Natural killer cell treated with Interleukin-12 subunit alpha and Interleukin-12 subunit beta and Interleukin-15 and Interleukin-18, amount 100 ng/mL, for 72 hours (primary cell): ENCODE measurements around the gene KRT37. TPM values are rescaled to one million over a fixed set of nuclear protein-coding genes. Genes with fewer than 3 reads are reported as not detected.
"Not testable (repeated sequence)": the region's sequence is repeated elsewhere in the genome, so short reads cannot be mapped to it uniquely, and the experiment has no call there.

Source experiments
- ATAC-seq, 2 donors: fragments of 150-1000 bp; cut with Tn5 transposase in 1 of 2; sonication (Bioruptor Pico), chemical (Tn5 transposase) in 1 of 2; 2 replicates each; pipeline ENCODE4 v1.10.0; 2021
- DNase-seq: peaks from one replicate; pipeline ENCODE4 v3.0.0; 2022; ENCODE audit warnings: low spot score
- H3K27ac Mint-ChIP-seq, 2 donors: 1 replicate in 1 of 2; 2 replicates in 1 of 2; pipeline ENCODE4 v1.8.0; 2022; ENCODE audit warnings: mixed read lengths in 2 of 2, mild to moderate bottlenecking in 1 of 2, moderate library complexity in 1 of 2
- H3K27me3 Mint-ChIP-seq, 2 donors: 1 replicate in 1 of 2; 2 replicates in 1 of 2; pipeline ENCODE4 v1.8.0; 2022; ENCODE audit warnings: mixed read lengths in 2 of 2
- H3K36me3 Mint-ChIP-seq: one replicate; pipeline ENCODE4 v1.8.0; 2022; ENCODE audit warnings: mixed read lengths
- H3K4me1 Mint-ChIP-seq, 2 donors: 1 replicate in 1 of 2; 2 replicates in 1 of 2; pipeline ENCODE4 v1.8.0; 2022; ENCODE audit warnings: low read depth in 2 of 2, mixed read lengths in 2 of 2, mild to moderate bottlenecking in 1 of 2
- H3K4me3 Mint-ChIP-seq: one replicate; pipeline ENCODE4 v1.8.0; 2022; ENCODE audit warnings: mixed read lengths
- H3K9me3 Mint-ChIP-seq: 2 replicates; pipeline ENCODE4 v1.8.0; 2022; ENCODE audit warnings: mixed read lengths
- total RNA-seq, 2 donors: library from RNA; stranded (reverse); gene quantifications; one replicate each; pipeline ENCODE4 v1.2.3, GENCODE V29; 2022

The KRT37 gene
- total RNA-seq, 2 donors from 2014 or later: not detected

DNA sequence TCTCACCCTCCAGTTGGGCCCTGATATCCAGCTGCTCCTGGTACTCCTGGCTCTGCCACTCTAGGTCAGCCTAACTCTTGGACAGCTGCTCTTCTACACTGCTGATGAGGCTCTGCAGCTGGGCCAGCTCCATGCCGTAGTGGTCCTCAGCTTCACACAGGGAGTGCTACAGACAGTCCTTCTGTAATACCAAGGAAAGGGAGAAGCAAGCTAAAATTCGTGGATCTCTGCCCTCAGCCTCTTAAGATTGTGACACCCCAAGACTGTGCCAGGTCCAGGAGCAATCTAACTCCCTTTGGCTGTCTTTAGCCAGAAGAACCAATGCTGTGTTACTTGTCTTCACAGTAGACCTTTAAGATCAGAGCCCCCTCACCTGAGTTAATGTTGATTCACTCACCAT lies 24.1 kb upstream of the KRT37 start:
- Mint-ChIP-seq H3K36me3 (no peaks in the 10 kb centered on the region), H3K4me3 (no peak overlapping the region), H3K27ac (no peak overlapping the region), H3K9me3 (no peaks in the 10 kb centered on the region), H3K27me3 (peaks cover 31 to 38% of the 10 kb centered on the region in 2 donors), H3K4me1 (no peaks in the 10 kb centered on the region)
- DNase-seq (no peak), ATAC-seq (no peak)

DNA sequence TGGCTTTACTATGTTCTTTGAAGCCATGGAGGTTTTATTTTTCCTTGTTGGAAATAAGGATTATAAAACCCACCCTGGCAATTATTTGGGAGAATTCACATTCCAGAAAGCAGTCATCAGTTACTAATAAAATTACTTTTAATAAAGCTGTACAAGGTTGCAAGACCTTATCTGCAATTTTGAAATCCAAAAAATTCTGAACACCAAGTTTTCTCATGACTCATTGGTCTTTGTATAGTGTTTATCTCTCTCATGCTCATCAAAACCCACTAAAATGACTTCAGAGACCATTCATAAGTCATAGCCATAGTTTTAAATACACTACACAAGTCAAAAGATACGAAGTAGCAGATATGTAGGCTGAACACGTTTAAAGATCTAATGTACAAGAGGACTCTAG lies 22.4 kb upstream of the KRT37 start:
- H3K4me3 Mint-ChIP-seq: no peak overlapping the region
- peaks cover 35 to 43% of the 10 kb centered on the region in 2 donors for H3K27me3 Mint-ChIP-seq
- H3K36me3 Mint-ChIP-seq: no peaks in the 10 kb centered on the region
- H3K9me3 Mint-ChIP-seq: no peaks in the 10 kb centered on the region
- no peak overlapping the region for H3K27ac Mint-ChIP-seq
- H3K4me1 Mint-ChIP-seq: no peaks in the 10 kb centered on the region
- ATAC-seq: no peak
- no peak for DNase-seq

DNA sequence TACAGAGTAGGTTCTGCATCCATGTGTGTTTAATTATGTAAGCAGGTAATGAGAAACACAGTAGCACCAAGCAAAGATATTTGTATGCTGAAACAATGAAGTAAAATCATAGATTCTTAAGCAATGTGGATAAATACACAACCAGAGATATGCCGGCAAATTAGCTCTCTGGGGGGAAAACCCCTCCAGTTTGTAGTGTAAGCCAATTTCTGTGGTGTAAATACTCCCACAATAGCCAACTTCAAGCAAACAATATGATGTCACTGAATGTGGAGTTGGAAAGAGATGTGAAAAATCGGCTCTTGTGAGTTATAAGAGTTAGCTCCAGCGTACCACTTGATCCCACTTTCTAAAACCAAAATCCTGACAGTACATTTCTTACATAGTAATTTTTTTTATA lies 20.3 kb upstream of the KRT37 start:
- DNase-seq: no peak
- no peak for ATAC-seq
- Mint-ChIP-seq H3K36me3 (no peaks in the 10 kb centered on the region), H3K4me3 (no peak overlapping the region), H3K27ac (no peak overlapping the region), H3K27me3 (peaks cover 22 to 33% of the 10 kb centered on the region in 2 donors), H3K9me3 (no peaks in the 10 kb centered on the region), H3K4me1 (no peaks in the 10 kb centered on the region)

DNA sequence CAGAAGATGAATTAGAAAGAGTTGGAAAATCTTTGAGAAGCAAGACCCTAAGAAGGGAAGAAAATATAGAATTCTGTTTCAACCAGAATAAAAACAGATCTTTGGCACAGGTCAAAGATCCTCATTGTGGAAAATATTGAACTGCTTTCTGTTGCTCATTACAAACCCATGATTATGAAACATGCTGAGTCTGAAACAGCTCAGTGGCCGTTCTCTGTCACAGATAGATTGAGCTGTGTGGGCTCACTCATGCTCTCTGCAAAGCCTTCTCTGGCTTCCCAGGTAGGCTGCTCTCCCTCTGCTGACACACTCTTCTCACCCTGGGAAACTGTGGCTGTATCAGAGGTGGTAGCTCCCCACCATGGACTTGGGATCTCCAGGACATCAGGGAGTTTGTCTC lies 19.8 kb upstream of the KRT37 start:
- Mint-ChIP-seq H3K27ac (no peak overlapping the region), H3K4me3 (no peak overlapping the region), H3K36me3 (no peaks in the 10 kb centered on the region), H3K9me3 (no peaks in the 10 kb centered on the region), H3K4me1 (no peaks in the 10 kb centered on the region), H3K27me3 (peaks cover 22 to 31% of the 10 kb centered on the region in 2 donors)
- DNase-seq (no peak), ATAC-seq (no peak)

DNA sequence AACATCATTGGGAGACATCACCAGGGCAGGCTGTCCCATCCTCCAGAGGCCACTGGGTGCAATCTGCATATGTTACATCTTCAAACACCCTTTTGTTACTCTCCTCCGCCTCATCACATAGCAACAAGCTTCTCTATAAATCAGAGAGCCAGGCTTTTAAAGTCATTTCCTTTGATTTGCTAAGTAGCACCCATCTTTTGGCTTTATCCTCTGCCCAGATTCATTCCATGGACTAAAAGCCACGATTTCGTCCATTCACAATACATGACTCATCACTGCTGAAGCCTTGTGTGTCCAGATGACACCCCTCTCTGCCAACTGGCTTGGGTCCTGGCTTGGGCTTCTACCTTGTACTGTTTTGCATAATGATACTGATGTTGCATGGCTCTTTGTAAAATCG lies 18.4 kb upstream of the KRT37 start:
- no peaks in the 10 kb centered on the region for H3K36me3 Mint-ChIP-seq
- H3K27me3 Mint-ChIP-seq: peaks cover 22 to 28% of the 10 kb centered on the region in 2 donors
- no peaks in the 10 kb centered on the region for H3K4me1 Mint-ChIP-seq
- DNase-seq: no peak
- H3K9me3 Mint-ChIP-seq: no peaks in the 10 kb centered on the region
- no peak for ATAC-seq
- H3K4me3 Mint-ChIP-seq: no peak overlapping the region
- H3K27ac Mint-ChIP-seq: no peak overlapping the region

DNA sequence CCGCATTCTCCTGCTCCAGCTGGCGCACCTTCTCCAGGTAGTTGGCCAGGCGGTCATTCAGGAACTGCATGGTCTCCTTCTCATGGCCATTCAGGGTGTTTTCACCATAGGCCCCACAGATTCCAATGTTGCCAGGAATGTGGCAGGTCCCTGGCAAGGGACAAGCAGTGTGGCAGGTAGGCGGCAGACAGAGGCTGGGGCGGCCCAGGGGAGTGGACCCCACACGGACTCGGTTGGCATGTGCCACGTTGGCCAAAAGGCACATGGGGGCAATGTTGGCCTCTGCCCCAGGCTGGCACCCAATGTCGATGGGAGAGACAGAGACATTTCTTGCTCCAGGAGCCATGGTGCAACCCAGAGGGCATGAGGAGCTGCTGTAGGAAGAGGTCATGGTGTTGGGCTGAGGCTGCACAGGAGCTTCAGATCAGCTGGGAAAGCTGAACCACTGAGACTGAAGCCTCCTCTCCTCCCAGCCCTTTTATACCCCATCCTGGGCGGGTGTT lies 16.2 kb upstream of the KRT37 start, which contains the start of gene KRT38:
Gene KRT38 (minus strand): TSS at position 453 of the 503 bp plus-strand sequence. CDS start 62 bp downstream, at position 391.
- DNase-seq (no peak), ATAC-seq (no peak)
- H3K4me3 Mint-ChIP-seq: no peak within 1 kb of the TSS
- H3K36me3 Mint-ChIP-seq: no peaks in the 10 kb centered on the region
- no peaks in the 10 kb centered on the region for H3K9me3 Mint-ChIP-seq
- H3K27ac Mint-ChIP-seq: no peak within 1 kb of the TSS
- no peaks in the 10 kb centered on the region for H3K4me1 Mint-ChIP-seq
- H3K27me3 Mint-ChIP-seq: peaks cover 18 to 29% of the 10 kb centered on the region in 2 donors

DNA sequence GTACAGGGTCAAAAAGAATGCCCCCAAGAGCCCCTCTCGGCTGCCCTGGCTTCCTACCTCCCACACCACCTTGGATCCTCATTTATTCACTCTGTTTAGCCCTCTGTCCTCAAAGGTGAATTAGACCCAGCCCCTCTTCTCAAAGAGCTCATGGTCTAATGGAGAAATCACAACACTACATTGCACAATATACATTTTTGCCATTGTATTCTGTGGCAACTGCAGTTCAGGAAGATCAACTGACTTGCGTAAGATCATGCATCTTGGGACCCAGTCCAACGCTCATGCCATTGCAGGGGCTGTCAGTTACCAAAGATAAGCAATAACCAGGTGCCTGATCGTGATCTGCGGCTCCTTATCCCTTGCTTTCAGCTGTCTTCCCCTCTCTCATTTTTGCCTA lies 15.0 kb upstream of the KRT37 start:
- Mint-ChIP-seq H3K27ac (no peak overlapping the region), H3K4me3 (no peak overlapping the region)

DNA sequence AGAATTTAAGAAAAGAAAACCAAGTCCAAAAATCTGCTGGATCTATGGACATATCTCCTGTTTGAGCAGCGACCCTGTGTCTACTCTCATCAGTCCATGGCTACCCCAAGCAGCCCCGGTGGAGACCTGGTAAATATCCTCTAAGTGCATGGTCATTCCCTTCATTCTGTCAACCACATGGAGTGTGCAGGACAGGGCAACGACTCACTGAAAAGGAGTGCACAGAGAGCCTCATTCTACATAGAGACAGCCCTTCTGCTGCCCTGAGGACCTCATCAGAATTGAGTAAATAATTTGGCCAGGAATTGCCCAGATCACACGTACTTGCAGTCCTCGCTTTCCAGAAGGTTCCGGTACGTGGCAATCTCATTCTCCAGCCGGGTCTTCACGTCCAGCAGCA lies 13.4 kb upstream of the KRT37 start:
- Mint-ChIP-seq H3K27ac (no peak overlapping the region), H3K36me3 (no peaks in the 10 kb centered on the region), H3K9me3 (no peaks in the 10 kb centered on the region), H3K4me3 (no peak overlapping the region), H3K4me1 (no peaks in the 10 kb centered on the region), H3K27me3 (peaks cover 0 to 23% of the 10 kb centered on the region in 2 donors)
- no peak for ATAC-seq
- DNase-seq: no peak

More for the DNA sequence above, 15.0 kb upstream of the KRT37 start:
- ATAC-seq (no peak), DNase-seq (no peak)
- Mint-ChIP-seq H3K27me3 (peaks cover 14 to 30% of the 10 kb centered on the region in 2 donors), H3K9me3 (no peaks in the 10 kb centered on the region), H3K4me1 (no peaks in the 10 kb centered on the region), H3K36me3 (no peaks in the 10 kb centered on the region)

DNA sequence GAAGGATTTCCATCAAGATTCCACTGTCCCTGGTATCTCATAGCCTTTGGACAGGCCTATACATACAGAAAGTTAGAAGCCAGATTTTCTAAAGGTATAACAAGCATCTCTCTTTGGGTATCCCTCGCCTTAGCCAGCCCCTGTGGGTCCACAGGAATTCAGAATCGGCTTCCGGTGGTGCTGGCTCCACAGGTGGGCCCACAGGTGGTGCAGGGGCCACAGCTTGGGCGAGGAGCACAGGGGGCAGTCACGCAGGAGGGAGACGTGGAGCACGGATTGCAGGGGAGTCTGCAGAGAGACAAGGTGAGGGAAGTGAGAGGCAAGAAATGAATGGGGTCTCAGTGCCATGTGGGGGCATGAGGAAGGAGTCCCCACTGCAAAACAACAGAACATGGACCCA lies 12.9 kb upstream of the KRT37 start:
- Mint-ChIP-seq H3K4me1 (no peaks in the 10 kb centered on the region), H3K4me3 (no peak overlapping the region), H3K9me3 (no peaks in the 10 kb centered on the region), H3K27ac (no peak overlapping the region), H3K36me3 (no peaks in the 10 kb centered on the region), H3K27me3 (peaks cover 0 to 22% of the 10 kb centered on the region in 2 donors)
- ATAC-seq: peak in 1 of 2 donors; percentile 28
- DNase-seq: no peak

DNA sequence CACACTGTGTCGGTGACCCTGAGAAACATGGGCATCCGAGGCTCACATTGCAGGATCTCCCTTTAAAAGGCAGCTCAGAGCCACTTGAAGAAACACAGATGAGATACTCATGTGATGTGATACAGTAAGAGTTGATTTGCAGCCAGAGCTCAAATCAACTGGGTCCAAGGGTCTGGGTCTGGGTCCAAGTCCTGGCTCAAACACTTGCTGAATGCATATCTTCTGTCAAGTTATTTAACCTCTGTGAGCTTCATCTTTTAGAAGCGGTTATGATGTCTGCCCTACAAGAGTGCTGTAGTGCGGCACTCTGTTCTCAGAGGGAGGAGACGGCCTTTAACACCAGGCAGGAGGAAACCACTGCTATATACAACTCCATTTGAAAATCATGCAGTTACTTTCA lies 10.0 kb upstream of the KRT37 start:
- Mint-ChIP-seq H3K9me3 (no peaks in the 10 kb centered on the region), H3K27ac (no peak overlapping the region), H3K4me1 (no peaks in the 10 kb centered on the region), H3K27me3 (peaks cover 13 to 24% of the 10 kb centered on the region in 2 donors), H3K4me3 (no peak overlapping the region), H3K36me3 (no peaks in the 10 kb centered on the region)
- no peak for DNase-seq
- no peak for ATAC-seq

DNA sequence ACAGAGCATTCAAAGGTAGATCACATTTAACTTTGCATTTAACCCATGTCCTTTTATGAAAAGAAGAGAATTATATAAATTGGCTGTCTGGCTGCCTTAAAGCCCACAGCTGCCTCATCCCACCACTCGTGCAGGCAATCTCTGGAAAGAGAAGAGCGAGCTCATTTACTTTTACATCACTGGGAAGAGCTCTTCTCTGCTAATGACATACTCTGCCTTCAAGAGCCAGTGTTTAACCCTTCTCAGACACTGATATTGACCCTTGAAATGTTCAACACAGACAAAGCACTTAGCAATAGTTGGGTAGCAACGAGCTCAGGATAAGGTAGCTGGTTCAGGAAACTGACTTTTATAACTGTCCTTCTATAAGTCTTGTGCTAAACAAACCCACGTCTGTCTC lies 9.6 kb upstream of the KRT37 start:
- Mint-ChIP-seq H3K27ac (no peak overlapping the region), H3K27me3 (peaks cover 14 to 24% of the 10 kb centered on the region in 2 donors), H3K36me3 (no peaks in the 10 kb centered on the region), H3K4me3 (no peak overlapping the region), H3K9me3 (no peaks in the 10 kb centered on the region), H3K4me1 (no peaks in the 10 kb centered on the region)
- DNase-seq (no peak), ATAC-seq (no peak)

DNA sequence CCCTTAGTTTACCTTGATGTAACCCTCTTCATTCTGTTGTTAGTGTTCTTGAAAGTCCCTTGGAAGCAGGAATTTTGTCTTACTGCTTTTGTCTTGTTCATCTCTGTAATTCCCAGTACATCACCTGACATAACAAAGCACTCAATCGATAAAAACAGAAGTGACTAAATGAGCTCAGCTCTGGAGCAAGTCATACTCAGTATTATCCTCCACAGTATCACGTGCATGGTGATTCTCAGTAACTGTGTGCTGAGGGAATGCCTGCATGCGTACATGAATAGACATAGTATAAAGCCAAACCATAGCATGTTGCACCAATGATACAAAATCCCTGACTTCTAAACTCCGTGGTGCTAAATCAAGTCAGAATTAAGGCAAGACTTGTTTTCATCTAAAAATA lies 9.2 kb upstream of the KRT37 start:
- H3K4me1 Mint-ChIP-seq: no peaks in the 10 kb centered on the region
- no peak for DNase-seq
- no peaks in the 10 kb centered on the region for H3K36me3 Mint-ChIP-seq
- no peaks in the 10 kb centered on the region for H3K9me3 Mint-ChIP-seq
- no peak overlapping the region for H3K4me3 Mint-ChIP-seq
- peaks cover 18 to 24% of the 10 kb centered on the region in 2 donors for H3K27me3 Mint-ChIP-seq
- H3K27ac Mint-ChIP-seq: no peak overlapping the region
- no peak for ATAC-seq

DNA sequence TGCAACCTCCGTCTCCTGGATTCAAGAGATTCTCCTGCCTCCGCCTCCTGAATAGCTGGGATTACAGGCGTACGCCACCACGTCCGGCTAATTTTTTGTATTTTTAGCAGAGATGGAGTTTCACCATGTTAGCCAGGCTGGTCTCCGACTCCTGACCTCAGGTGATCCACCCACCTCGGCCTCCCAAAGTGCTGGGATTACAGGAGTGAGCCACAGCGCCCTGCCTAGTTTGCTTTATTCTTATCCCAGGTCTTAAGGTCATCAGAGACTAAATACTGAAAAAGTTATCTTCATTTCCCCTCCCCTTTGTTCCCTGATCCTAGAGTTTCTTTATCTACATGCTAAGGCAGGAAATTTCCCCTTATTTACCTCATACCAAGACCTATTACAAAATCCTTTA lies 6.0 kb upstream of the KRT37 start:
- H3K4me3 Mint-ChIP-seq, H3K9me3 Mint-ChIP-seq, H3K4me1 Mint-ChIP-seq, DNase-seq, H3K27ac Mint-ChIP-seq, ATAC-seq, H3K36me3 Mint-ChIP-seq: not testable (repeated sequence)
- peaks cover 21 to 23% of the 10 kb centered on the region in 2 donors for H3K27me3 Mint-ChIP-seq

DNA sequence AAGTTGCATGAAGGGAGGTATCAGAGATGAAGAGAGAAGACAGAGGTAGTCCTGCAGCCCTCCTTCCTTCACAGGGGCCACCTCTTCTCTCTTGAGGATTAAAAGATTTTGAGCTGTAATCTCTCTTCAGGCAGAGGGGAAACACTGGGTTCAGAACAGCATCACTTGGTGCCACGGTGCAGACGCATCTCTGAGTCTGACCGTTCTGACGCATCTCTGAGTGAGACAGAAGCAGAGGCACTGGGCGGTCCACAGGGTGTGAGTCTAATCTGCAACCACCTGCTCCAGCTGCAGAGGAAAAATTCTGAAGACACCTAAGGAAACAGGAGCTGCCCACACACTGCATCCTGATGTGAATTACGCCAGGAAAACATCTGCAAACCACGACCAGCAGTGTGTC lies 5.3 kb upstream of the KRT37 start:
- ATAC-seq: no peak
- H3K27me3 Mint-ChIP-seq: peaks cover 21 to 25% of the 10 kb centered on the region in 2 donors
- no peak for DNase-seq
- no peaks in the 10 kb centered on the region for H3K4me1 Mint-ChIP-seq
- H3K9me3 Mint-ChIP-seq: no peaks in the 10 kb centered on the region
- H3K4me3 Mint-ChIP-seq: no peak overlapping the region
- no peak overlapping the region for H3K27ac Mint-ChIP-seq
- H3K36me3 Mint-ChIP-seq: no peaks in the 10 kb centered on the region

DNA sequence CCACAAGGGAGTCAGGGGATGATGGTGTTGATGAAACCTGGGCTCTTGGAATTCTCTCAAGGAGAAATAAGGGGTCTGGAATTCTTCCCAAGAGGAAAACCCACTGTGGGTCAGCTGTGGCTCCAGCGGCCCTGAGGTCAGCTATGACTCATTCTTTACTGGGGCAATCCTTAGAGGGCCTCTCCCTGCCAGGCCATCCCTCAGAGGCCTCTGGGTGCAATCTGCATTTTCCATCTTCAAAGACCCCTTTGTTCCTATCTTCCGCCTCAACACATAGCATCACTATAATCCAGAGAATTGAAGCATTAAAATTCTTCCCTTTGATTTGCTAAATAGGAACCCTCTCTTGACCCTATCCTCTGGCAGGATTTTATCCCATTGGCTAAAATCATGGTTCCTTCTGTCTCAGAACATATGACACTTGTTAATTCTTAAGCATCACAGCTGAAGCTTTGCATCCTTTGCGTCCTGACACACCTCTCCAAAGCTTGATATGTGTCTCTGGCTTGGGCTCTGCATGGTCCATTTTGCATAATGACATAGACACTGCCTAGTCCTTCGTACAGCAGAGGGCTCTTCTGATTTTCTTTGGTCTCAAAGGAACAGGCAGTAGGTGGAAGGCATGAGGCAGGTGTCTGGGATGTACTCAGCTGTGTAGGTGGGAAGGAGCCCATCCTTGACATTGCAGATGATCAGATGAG lies 4.4 kb upstream of the KRT37 start:
- DNase-seq: no peak
- Mint-ChIP-seq H3K27ac (no peak overlapping the region), H3K9me3 (no peaks in the 10 kb centered on the region), H3K36me3 (no peaks in the 10 kb centered on the region), H3K27me3 (peaks cover 16 to 25% of the 10 kb centered on the region in 2 donors), H3K4me3 (no peak overlapping the region), H3K4me1 (no peaks in the 10 kb centered on the region)
- no peak for ATAC-seq
